HG03064 (cell line): ENCODE data around the gene TTLL8.

Experiments used
- ATAC-seq: cut with Tn5 transposase; IDR thresholded peaks from one replicate; pipeline ENCODE4 v1.9.1; 2021; ENCODE audit warnings: low read depth; ENCODE audit not compliant: unreplicated experiment

The TTLL8 gene

DNA sequence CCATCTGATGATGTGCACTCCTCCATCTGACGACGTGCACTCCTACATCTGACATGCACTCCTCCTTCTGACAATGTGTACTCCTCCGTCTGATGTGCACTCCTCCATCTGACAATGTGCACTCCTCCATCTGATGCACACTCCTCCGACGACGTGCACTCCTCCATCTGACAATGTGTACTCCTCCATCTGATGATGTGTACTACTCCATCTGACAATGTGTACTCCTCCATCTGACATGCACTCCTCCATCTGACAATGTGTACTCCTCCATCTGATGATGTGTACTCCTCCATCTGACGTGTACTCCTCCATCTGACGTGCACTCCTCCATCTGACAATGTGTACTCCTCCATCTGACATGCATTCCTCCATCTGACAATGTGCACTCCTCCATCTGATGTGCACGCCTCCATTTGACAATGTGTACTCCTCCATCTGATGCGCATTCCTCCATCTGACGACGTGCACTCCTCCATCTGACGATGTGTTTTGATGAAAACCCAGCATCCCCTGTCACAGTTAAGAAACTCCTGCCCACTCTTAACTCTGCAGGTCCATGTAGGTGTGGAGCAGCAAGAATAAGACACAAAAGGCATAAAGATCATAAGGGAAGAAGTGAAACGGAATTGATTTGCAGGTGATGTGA, 35.8 kb downstream of the TTLL8 start:
- no peak for ATAC-seq

DNA sequence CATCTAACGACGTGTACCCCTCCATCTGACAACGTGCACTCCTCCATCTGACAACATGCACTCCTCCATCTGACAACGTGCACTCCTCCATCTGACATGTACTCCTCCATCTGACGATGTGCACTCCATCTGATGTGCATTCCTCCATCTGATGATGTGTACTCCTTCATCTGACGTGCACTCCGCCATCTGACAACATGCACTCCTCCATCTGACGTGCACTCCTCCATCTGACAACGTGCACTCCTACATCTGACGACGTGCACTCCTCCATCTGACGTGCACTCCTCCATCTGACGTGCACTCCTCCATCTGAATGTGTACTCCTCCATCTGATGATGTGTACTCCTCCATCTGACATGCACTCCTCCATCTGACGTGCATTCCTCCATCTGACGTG, 37.5 kb downstream of the TTLL8 start:
- ATAC-seq: no peak

DNA sequence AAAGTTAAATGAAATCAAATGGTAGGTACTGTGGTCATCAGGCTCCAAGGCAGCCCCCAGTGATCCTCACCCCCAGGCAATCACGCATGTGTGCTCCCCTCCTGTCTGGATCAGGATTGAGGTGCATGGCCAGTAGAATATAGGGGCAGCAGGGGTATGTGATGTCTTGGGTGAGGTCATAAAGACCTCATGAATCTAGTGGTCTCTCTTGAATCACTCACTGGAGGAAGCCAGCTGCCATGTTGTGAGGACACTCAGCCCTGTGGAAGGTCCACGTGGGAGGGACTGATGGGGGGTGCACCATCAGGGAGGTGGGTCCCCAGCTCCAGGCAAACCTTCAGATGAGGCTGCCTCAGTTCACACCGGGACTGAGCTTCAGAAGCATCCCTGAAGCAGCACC, 38.8 kb downstream of the TTLL8 start:
- ATAC-seq: no peak

DNA sequence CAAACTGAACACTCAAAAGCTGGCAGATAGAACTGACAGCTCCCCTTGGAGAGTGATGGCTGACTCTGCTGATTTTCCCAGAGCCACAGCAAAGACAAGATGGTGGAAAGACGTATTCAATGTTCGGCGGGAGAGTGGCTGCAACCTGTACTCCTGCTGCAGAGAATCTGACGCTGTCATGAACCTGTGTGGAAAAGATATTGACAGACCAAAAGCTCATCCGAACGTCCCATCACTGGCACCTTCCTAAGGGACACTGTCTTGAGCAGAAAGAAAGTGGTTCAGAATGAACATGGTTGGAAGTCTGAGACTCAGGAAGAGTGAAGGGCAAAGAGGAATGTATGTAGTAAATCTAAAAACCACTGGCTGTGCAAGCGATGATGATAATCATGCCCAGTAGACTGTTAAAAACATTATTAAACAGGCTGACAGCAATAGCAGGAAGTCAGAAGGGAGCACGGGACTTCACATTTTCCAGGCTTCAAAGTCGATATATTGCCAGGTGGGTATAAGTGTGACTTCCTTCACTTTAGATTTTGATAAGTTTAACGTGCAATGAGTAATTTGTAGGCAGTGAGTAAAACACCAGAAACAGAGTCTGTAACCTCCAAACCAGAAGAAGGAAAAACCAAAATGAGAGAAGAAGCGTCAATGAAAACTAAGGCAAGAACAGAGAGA, 39.4 kb downstream of the TTLL8 start:
- no peak for ATAC-seq

DNA sequence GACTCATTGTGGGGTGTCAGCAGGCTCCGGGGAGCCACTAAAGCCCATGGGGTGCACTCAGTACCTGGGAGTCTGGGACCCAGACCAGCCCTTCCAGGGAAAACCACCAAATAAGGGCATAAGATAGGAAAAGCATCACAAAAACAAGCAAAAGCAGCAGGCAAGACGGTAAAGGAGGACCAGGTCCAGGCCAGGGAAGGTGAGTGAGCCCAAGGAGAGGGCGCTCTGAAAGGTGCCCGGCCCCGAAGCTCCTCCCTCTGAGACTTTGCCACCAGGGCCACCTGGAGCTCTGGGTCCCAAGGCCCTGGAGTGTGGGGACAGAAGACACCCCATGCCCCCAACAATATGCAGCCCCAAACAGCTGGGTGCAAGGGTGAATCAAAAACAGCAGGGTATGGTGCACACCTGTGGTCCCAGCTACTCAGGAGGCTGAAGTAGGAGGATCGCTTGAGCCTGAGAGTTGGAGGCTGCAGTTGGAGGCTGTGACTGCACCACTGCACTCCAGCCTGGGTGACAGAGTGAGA, 40.3 kb downstream of the TTLL8 start:
- ATAC-seq: no peak

DNA sequence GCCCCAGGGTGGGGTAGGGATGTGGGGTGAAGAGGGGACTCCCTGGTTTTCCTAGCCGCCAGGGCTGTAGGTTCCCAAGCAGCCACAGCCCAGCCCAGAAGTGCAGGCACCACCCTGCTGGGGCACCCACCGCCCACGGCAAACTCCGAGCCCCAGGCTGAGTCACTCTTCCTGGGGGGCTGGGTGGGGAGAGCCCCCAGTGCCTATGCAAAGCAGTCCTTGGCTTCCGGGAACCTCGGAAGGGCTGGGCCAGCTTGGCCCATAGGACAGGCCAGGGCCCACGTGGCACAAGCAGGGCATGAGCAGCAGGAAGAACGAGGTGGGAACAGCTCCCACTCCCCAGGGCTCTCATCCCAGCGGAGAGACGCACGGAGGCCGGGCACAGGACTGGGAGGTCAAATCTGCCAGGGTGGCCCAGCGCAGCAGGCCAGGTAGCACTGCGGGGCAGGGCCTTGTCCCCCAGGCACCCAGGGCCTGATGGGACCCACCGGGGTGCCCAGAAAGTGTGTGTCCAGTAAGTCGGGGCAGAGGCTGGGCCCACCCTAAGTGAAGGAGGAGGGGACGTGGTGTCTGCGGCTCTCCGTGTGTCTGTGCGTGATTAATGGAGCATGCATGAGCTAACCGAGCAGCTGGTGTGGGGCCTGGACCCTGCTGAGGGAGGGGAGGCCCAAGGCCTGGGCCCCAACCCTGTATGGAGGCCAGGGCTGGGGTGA, 41.0 kb downstream of the TTLL8 start:
- ATAC-seq: no peak

DNA sequence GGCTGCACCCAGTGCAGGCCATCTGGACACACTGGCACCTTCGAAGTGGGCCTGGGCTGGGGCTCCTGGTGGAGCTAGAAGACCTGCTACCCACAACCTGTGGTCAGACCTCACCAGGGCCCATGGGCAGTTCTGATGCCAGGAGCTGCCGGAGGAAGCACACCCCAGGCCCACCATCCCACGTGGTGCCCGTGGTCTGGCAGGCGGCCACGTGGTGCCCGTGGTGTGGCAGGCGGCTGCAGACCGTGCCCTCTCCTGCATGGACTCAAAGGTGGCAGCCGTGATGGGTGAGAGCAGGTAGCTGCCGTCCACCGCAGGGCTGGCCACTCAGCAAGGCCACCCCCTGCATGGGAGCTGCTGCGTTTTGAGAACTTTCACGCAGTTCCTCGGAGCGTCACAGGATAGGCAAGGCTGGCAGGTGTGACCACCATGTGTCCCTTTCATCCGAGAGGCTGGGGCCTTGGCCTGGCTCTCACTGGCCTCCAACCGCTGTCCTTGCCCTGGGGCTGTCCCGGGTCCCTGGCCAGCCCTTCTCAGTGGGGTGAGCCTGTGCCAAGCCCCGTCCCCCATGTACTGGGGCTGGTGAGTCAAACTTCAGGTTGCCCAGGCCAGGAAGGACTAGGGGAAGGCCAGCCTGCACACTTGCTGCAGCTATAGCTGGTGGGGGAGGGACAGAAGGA, 41.6 kb downstream of the TTLL8 start:
- no peak for ATAC-seq

DNA sequence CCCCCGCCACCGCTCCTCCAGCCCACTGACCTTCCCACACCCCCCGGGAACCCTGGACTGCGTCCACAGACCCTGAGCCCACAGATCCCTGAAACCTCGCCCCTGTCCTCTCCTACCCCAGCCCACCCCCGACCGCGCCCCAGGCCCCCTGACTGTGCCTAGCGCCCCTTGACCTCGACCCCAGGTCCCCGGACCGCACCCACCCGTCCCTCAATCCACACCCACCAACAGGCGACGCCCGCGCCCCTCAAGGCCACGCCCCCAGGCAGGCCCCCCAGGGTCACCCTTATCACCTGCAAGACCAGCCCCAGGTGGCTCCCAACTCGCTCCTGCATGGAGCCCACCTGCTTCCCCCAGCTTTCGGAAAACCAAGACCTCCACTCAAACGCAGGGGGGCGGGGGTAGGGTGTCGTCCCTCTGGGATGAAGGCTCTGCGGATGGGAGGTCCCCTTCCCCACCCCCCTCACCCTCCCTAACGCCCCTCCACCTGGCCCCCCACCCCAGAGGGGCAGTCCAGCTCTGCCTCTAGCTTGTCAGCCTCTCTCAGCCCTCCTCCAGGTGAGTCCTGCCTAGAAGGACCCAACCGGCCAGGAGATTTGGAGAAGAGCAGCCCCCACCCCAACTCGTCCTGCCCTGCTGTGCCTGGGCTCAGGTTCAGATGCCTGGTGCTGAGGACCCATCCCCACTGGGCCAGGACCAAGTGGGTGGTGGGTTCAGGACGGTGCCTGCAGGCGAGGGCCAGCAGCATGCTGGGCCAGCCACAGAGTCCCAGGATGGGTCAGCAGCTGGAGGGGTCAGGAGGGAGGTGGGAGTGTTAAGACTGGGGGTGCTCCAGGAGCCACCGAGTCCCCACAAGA, 42.4 kb downstream of the TTLL8 start:
- no peak for ATAC-seq

DNA sequence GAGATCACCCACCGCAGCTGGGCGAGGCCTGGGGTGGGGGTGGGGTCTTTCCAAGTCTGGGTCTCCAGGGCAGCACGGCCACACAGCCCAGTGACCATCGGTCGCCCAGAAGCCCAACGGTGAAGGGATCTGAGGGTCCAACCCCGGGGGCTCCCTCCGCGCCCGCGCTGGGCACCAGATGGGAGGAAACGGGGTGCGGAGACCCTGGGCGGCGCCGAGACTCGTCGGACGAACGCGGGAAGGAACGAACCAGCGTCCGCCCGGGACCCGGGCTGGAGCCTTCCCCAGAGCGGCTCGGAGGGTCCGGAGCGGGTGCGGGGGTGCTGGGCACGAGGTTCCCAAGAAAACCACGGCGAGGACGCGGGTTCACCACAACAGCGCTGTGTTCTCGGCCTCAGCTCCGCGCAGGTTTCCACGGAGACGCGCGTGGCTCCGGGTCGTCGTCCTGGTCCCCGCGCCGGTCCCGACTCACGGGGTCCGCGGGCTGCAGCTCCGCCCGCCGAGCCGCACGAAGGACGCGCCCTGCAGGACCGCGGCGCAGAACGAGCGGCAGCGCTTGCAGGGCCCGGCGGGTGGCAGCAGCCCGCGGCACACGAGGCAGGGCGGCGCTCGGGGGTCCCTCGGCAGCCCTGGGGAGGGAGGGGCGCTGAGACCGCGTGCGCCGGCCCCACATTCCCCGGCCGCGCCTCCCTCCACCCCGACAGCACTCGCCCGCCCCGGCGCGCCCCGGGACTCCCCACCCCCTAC, 43.3 kb downstream of the TTLL8 start:
- ATAC-seq: no peak

DNA sequence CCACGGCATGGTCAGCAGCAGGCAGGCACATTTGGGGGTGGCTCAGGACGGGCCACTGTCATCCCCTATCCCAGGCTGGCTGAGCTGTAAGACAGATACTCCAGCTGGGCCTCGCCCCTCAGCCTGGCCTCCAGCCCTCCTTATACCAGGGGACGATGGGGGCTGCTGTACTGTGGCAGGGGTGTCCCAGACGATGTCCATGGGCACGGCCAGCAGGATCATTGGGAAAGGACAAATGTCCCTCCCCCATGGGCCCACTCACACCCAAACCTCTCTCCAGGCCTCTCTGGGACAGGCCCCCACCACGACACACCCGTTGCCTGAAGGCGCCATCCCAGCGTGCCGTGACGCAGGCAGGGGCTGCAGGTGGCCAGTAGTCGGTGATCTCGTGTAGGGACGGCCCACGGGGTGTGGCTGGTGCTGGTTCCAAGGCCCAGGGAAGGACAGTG, 44.0 kb downstream of the TTLL8 start:
- no peak for ATAC-seq

DNA sequence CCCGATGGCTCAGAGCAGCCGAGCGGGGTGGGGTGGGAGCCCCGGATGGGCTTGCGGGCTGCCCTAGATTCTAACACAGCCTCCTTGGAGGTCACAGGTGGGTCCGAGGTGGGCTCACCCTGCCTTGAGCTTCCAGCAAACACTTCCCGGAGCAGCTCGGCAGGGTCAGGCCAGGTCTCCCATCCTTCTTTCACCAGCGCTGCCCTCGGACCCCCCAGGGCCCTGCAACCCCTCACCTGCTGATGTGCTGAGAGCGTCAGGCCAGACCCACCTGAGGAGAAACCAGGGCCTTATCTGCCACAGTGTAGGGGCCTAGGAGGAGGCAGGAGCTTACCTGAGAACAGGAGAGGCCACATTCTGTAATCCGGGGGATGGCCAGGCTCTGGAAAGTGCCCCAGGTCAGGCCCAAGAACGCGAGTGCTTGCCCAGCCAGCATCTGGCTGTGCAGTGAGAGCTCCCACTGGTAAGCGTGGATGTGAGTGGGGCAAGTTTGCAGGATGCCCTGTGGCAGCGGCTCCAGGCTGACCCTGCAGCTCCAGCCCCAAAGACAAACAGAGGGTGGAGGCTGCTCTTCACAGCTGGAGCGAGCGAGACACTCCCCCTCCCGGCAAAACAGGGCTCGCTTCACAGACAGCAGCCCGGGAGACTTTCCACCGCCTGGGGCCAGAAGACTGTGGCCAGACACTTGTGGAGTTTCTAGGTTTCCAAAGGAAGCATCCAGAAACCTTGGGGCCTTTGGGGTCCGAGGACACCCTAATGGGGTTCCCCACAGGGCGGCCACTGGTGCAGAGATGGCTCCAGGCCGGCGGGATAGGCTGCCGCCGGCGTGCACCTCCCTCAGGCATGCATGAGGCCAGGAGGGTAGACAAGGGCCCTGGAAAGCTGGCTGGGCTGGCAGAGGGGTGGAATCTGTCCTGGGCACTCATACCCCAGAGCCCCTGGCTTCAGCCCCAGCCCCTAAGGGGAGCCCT, 45.6 kb downstream of the TTLL8 start, which contains the start of gene IL17REL:
TSS of gene IL17REL (minus strand) at position 555 of the 971 bp plus-strand sequence. CDS start at position 436, 119 bp downstream.
- ATAC-seq: no peak

DNA sequence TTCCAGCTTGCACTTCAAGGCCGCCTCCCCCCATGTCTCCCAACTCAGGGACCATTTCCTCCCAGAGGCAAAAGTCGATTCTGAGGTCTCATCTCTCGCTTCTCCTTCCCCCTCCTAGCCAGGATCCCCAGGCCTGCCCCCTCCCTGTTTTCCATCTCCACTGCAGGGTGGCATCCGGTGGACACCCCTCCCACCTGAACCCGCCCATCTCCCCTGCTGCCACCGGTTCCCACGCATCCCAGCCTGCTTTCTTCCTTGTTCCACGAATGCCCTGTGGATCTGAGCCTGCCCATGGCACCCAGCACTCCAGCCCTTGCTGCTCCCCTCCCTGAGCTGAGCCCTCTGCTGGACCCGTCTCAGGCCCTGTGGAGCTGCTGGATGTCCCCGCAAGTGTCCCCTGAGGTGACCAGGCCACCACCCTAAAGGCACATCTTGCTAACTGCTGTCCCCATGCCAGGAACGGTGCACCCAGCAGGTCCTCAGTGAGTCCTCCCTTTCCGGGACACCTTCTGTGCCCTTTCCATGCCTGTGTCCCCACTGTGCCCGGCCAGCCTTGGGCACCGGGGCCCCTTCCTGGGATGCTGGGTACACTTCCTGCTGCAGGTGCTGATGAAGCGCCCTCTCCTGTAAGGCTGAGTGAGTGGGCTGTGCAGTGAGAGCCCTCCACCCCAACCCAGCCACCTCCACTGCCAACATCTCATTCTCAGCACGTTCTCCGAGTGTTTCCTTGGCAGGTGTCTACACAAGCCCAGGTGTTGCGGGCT, 46.5 kb downstream of the TTLL8 start:
- ATAC-seq: no peak

DNA sequence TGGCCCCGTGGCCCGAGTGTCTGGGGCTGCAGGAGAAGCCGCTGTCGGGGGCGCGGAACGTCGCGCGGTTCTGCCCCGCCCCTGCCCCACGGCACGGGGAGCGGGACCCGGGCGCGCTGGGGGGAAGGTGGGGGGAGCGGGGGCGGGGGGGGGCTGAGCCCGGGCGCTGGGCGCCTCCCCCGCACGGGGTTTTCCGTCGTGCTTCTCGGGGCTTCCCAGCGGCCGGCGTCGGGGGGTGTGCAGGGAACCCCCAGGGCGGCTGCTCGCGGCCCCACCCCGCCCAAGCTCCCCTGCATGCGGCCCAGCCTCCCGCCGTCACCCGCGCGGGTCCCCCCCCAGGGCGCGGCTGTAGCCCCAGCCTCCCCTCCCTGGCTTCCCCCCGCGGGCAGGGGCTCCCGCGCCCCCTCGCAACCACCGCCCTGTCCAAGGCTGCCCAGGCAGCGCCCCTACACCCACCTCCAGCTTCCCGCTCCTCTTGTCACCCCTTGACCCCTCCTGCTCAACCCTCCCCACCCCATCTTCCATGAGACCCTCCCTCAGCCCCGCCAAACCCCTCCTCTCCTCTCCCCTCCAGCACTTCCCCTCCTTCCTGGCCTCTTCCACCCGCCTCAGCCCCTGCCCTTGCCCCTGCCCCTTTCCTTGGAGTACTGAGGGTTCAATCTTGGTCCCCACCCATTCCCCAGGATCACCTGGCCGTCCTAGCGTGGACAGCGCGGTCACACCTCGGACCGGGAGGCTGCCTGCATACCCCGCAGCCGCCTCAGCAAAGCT, 47.2 kb downstream of the TTLL8 start:
- ATAC-seq: no peak

DNA sequence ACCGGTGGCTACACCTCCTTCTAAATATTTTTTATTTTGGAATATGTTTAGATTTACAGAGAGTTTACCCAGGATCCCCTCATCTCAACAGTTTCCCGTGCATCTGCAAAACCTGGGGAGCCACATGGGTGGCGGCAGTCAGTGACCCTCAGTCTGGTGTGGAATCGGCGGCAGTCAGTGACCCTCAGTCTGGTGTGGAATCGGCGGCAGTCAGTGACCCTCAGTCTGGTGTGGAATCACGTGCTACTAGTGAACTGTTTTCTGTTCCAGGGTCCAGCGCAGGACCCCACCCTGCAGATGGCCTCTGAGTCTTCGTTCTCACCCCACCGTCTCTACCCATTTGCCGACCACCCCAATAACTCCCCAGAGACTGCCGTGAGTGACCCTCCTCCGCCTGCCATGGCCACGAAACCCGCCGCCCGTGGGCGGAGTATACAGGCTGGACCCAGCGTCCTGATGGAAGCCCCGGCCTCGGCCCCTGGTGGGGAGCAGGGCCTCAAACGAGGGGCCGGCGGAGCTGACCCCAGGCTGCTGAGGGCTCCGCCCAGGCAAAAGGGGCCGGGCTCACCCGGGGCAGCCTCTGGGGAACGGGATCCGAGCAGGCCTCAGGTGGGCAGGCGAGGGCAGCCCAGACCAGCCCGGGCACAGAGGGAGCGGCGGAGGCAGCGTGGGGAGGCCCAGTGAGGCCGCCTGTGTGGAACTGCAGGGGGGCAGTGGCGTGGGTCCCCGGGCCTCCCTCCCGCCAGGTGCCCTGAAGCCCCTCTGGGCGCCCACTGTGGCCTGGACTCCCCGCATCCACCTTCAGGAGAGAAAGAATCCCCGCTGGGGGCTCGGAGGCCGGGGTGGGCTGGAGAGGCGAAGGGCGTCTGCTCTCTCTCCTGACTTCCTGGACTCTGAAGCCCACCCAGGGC, 48.1 kb downstream of the TTLL8 start:
- no peak for ATAC-seq

DNA sequence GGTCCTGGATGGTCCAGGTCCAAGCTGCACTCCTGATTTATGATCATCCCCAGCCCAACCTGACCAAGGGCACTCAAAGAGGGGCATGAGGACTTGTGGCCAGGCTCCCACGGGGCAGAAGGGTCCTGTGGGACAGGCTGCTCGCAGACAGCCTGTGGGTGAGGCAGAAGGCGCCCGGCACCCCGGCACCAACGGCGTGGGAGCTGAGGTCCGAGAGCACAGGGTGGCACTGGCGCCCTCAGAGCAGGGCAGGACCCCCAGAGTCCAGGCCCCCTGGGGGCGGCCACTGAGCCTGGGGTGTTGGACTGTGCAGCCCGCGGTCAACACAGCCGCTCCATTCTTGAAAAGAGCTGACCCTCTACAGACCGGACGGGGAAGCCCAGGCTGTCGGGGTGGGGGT, 48.8 kb downstream of the TTLL8 start:
- no peak for ATAC-seq
